IPS DF 19.7 (cell line): ENCODE measurements around the gene LTV1.

ENCODE experiments used
- DNase-seq: peaks from one replicate; pipeline ENCODE4 v3.0.0-alpha.2; 2013; ENCODE audit warnings: low read depth, low spot score

Gene LTV1

DNA sequence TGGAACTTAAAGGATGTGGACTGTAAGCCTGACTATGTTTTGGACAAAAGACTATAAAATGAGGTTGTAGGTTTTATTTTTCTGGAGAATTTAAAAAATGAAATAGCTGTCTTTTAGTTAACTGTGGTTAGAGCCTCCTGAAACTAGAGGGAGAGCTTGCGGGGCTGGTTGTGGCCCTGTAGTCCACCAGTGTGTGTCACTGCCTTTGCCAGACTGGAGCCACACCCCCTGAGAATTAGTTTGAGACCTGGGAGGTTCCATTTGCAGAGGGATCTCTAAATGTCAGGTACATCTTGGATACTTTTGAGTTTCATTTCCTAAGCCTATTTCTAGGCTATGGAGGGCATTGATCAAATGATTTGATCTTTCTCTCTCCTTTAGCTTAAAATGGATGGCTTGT lies 42.0 kb downstream of the LTV1 start:
- no peak for DNase-seq

- DNase-seq = no peak
These were observed 51.5 kb downstream of the LTV1 start for GRCh38 chr6:143894655-143895054.

DNA sequence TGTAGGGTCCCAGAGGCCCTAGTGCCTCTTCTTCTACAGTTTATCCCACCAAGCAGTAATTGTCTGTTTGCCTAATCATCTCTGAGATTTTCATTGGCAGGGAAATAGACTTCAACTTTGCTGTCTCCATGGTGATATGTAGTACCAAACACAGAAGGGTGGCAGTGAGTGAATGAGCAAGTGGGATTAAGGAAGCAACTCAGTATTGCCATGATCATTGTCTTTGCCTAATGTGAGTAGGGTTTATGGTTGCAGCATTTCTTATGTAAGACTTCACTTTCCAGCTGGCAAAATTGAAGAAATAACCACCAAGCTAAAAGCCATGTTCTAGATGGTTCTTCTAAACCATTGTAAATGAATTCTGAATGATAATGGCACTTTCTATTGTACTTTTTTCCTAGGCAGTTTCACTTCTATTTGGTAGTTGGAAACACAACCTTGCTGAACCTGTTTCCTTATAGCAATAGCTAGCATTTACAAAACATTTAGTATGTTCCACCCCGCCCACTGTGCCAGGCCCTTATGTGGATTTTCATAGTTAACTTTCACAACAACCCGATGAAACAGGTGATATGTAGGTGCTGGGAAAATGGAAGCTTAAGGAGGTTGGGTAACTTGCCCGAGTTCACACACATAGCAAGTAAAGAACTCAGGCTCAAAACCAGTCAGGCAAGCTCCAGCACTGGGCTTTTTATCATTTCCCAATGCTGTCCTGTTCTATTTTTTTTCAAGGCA lies 53.2 kb downstream of the LTV1 start:
- no peak for DNase-seq

DNA sequence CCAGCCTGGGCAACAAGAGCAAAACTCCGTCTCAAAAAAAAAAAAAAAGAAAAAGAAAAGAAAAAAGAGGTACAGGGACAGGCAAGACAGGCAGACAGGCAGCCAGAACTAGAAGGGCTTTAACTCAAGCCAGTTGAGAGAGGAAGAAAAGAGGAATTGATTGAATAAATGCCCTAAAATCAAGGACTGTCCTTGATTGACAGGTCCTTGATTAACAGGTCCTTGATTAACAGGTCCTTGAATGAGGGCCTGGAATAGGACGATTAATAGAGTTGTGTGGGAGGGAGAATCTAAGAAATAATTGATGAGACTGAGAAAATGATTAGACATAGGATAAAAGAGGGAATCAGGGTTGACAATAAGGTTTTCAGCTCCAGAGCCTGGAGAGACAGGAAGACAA lies 57.2 kb downstream of the LTV1 start:
- no peak for DNase-seq

GRCh38 chr6:143901885-143902750 lies 59.0 kb downstream of the LTV1 start:
- no peak for DNase-seq

DNA sequence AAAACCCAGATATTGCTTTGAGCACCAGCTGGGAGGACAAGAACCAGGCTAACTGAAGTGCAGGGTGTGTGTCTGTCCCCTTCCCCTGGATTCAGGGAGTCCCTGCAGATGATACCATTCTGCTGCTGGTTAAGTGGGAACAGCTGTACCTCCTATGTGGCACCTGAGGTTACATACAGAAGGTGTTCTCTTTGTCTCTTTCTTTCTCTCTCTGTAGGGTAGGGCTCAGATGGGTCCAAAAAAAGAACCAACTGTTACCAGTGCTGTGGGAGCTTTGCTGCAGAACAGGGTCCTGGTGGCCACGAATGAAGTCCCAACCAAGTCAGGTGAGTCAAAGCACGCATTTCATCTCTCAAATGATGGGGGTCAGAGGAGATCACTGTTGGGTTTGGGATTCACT lies 59.7 kb downstream of the LTV1 start:
- no peak for DNase-seq

DNA sequence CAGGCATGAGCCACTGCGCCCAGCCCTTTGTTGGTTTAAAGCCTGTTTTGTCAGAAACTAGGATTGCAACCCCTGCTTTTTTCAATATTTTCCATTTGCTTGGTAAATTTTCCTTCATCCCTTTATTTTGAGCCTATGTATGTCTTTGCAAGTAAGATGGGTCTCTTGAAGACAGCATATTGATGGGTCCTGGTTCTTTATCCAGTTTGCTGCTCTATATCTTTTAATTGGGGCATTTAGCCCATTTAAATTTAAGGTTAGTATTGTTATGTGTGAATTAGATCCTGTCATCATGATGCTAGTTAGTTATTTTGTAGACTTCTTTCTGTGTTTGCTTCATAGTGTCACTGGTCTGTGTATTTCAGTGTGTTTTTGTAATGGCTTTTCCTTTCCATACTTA lies 67.9 kb downstream of the LTV1 start:
- DNase-seq = no peak

GRCh38 chr6:143912671-143913070 lies 69.5 kb downstream of the LTV1 start:
- no peak for DNase-seq
